Endothelial cell of umbilical vein (primary cell): ENCODE data around the gene BCAS4.

Experiments
- CTCF ChIP-seq, 2 donors: IDR thresholded peaks; 1 replicate in 1 of 2; 2 replicates in 1 of 2; pipeline ENCODE4 v1.5.1; 2011; ENCODE audit warnings: low read length in 2 of 2, mild to moderate bottlenecking in 2 of 2, moderate library complexity in 2 of 2, control low read depth in 1 of 2, inconsistent platforms in 1 of 2, low read depth in 1 of 2; ENCODE audit not compliant: insufficient read depth in 1 of 2; ENCODE audit errors: extremely low read depth in 1 of 2
- MYC ChIP-seq: IDR thresholded peaks from one replicate; pipeline ENCODE4 v1.6.1; 2011; ENCODE audit warnings: mild to moderate bottlenecking, low read depth, low read length
- POLR2A ChIP-seq: IDR thresholded peaks from 2 replicates; pipeline ENCODE4 v1.6.1; 2012; ENCODE audit warnings: low read depth, mild to moderate bottlenecking, control low read depth, low read length

GRCh38 chr20:50904067-50904570 lies 109.3 kb downstream of the BCAS4 start:
- TF ChIP-seq POLR2A (no peak), CTCF (IDR thresholded peaks at IDR 0.05; ENCODE audit: extremely low read depth in 1 of 2, insufficient read depth in 1 of 2, low read depth in 1 of 2, low read length in 2 of 2) (no peak), MYC (no peak)
